ENCODE results near the gene ZNF282.

DNA sequence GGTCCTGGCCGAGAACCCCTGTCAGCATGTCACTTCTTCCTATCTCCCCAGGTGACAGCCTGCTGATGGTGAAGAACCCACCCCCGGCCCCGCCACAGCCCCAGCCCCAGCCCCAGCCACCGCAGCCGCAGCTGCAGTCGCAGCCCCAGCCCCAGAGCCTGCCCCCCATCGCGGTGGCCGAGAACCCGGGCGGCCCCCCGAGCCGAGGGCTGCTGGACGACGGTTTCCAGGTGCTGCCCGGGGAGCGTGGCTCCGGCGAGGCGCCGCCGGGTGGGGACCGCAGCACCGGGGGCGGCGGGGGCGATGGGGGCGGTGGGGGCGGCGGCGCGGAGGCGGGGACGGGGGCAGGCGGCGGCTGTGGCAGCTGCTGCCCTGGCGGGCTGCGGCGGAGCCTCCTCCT lies 28.4 kb downstream of the ZNF282 start:
- no peak for TF ChIP-seq POLR2AphosphoS5 (IDR thresholded peaks at IDR 0.05)
- TF ChIP-seq, protein P1, sequence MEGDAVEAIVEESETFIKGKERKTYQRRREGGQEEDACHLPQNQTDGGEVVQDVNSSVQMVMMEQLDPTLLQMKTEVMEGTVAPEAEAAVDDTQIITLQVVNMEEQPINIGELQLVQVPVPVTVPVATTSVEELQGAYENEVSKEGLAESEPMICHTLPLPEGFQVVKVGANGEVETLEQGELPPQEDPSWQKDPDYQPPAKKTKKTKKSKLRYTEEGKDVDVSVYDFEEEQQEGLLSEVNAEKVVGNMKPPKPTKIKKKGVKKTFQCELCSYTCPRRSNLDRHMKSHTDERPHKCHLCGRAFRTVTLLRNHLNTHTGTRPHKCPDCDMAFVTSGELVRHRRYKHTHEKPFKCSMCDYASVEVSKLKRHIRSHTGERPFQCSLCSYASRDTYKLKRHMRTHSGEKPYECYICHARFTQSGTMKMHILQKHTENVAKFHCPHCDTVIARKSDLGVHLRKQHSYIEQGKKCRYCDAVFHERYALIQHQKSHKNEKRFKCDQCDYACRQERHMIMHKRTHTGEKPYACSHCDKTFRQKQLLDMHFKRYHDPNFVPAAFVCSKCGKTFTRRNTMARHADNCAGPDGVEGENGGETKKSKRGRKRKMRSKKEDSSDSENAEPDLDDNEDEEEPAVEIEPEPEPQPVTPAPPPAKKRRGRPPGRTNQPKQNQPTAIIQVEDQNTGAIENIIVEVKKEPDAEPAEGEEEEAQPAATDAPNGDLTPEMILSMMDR (IDR thresholded peaks at IDR 0.05; ENCODE audit: poor library complexity, severe bottlenecking), result no peak
- TF ChIP-seq MXI1 (conservative IDR thresholded peaks at IDR 0.05; ENCODE audit: poor library complexity, severe bottlenecking), result no peak
- TF ChIP-seq TAF1 (IDR thresholded peaks at IDR 0.05; ENCODE audit: low read depth), result no peak
- no peak for TF ChIP-seq EZH2 (IDR thresholded peaks at IDR 0.05; ENCODE audit: borderline replicate concordance, insufficient read depth, low read length, poor library complexity, severe bottlenecking)
- no peak for TF ChIP-seq SMC3 (conservative IDR thresholded peaks at IDR 0.05; ENCODE audit: poor library complexity)
